SK-N-SH (cell line): ENCODE data around the gene SSBP2.

Experiments
- CHD2 ChIP-seq: fragments of 150-350 bp; IDR thresholded peaks from 2 replicates; pipeline ENCODE4 v1.6.1; 2018; ENCODE audit warnings: low read length; ENCODE audit not compliant: partially characterized antibody
- EZH2phosphoT487 ChIP-seq: fragments of 200-600 bp; sonication (generic); IDR thresholded peaks from 2 replicates; pipeline ENCODE4 v1.6.1; 2017; ENCODE audit warnings: low read depth, mixed run types, mild to moderate bottlenecking, antibody characterized with exemption, moderate library complexity, borderline replicate concordance
- GABPA ChIP-seq: IDR thresholded peaks from 2 replicates; pipeline ENCODE4 v1.4.0; 2012; ENCODE audit warnings: low read depth, mild to moderate bottlenecking
- RAD21 ChIP-seq: IDR thresholded peaks from 2 replicates; pipeline ENCODE4 v1.6.1; 2012; ENCODE audit warnings: mild to moderate bottlenecking, low read length
- RFX5 ChIP-seq: IDR thresholded peaks from 2 replicates; pipeline ENCODE4 v1.6.1; 2012; ENCODE audit warnings: mild to moderate bottlenecking, improper control_type of control experiment, low read length
- TF ChIP-seq, protein P1 (sequence below): fragments of 200-600 bp; sonication (generic); IDR thresholded peaks from 2 replicates; pipeline ENCODE4 v1.6.1; 2017; ENCODE audit warnings: antibody characterized with exemption, mild to moderate bottlenecking, moderate library complexity

DNA sequence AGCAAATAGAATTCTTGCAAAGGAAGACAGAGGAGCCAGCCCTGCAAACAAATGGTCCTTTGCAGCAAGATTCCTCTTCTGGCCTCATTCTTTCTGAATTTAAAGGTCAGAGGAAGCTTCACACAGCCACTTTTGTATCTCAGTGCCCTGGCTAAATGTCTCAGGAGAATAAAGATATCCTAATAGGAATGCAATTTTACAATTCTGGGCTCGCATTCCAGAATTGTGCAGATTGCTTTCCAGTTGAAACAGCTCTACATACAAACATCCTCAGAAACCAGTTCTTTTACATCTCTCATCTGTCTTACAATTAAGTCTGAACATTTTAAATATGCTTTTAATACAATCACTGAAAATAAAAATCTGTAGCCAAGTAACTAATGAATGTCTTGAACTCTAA is 342.4 kb downstream of the SSBP2 start:
- TF ChIP-seq, protein P1, sequence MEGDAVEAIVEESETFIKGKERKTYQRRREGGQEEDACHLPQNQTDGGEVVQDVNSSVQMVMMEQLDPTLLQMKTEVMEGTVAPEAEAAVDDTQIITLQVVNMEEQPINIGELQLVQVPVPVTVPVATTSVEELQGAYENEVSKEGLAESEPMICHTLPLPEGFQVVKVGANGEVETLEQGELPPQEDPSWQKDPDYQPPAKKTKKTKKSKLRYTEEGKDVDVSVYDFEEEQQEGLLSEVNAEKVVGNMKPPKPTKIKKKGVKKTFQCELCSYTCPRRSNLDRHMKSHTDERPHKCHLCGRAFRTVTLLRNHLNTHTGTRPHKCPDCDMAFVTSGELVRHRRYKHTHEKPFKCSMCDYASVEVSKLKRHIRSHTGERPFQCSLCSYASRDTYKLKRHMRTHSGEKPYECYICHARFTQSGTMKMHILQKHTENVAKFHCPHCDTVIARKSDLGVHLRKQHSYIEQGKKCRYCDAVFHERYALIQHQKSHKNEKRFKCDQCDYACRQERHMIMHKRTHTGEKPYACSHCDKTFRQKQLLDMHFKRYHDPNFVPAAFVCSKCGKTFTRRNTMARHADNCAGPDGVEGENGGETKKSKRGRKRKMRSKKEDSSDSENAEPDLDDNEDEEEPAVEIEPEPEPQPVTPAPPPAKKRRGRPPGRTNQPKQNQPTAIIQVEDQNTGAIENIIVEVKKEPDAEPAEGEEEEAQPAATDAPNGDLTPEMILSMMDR, result no peak
- TF ChIP-seq GABPA (no peak), RFX5 (no peak), CHD2 (no peak), RAD21 (no peak), EZH2phosphoT487 (no peak)
